DND-41 (cell line): ENCODE measurements around the gene DGKE.

Source experiments
- ATAC-seq: fragments of 200-7000 bp; cut with Tn5 transposase; 3 replicates; pipeline ENCODE4 v1.9.1; 2021; ENCODE audit warnings: low read depth; ENCODE audit not compliant: insufficient read depth
- DNase-seq: peaks from one replicate; pipeline ENCODE4 v3.0.0-alpha.2; 2020
- H2AFZ ChIP-seq: 2 replicates; pipeline ENCODE4 v1.6.0; 2012; ENCODE audit warnings: low read depth, low read length
- H3K27ac ChIP-seq: 2 replicates; pipeline ENCODE4 v1.5.1; 2012; ENCODE audit warnings: low read length, inconsistent platforms
- H3K27me3 ChIP-seq: fragments of 200-600 bp; sonication (generic); 2 replicates; pipeline ENCODE4 v1.6.0; 2012; ENCODE audit warnings: low read length, mild to moderate bottlenecking, inconsistent platforms; ENCODE audit not compliant: insufficient read depth, poor library complexity
- H3K36me3 ChIP-seq: 2 replicates; pipeline ENCODE4 v1.5.1; 2012; ENCODE audit warnings: low read length, inconsistent platforms; ENCODE audit not compliant: insufficient read depth
- H3K4me1 ChIP-seq: 2 replicates; pipeline ENCODE4 v1.5.1; 2012; ENCODE audit warnings: mild to moderate bottlenecking, low read length; ENCODE audit not compliant: insufficient read depth
- H3K4me2 ChIP-seq: 2 replicates; pipeline ENCODE4 v1.6.0; 2012; ENCODE audit warnings: mild to moderate bottlenecking, moderate library complexity, low read length, inconsistent platforms; ENCODE audit not compliant: insufficient read depth
- H3K4me3 ChIP-seq, 2 experiments: fragments of 200-600 bp in 1 of 2; shearing (Covaris generic) in 1 of 2; 2 replicates each; pipeline ENCODE4 v1.5.1; 2012 to 2016; ENCODE audit warnings: inconsistent platforms in 2 of 2, low read length in 2 of 2, mild to moderate bottlenecking in 2 of 2, low read depth in 1 of 2, moderate library complexity in 1 of 2
- H3K79me2 ChIP-seq: 2 replicates; pipeline ENCODE4 v1.6.0; 2012; ENCODE audit warnings: low read length, inconsistent platforms; ENCODE audit not compliant: insufficient read depth
- H3K9ac ChIP-seq: 2 replicates; pipeline ENCODE4 v1.6.0; 2012; ENCODE audit warnings: low read depth, mild to moderate bottlenecking, inconsistent platforms, low read length, moderate library complexity
- H3K9me3 ChIP-seq: 2 replicates; pipeline ENCODE4 v1.5.1; 2012; ENCODE audit warnings: low read length, moderate library complexity, mild to moderate bottlenecking, inconsistent platforms; ENCODE audit not compliant: insufficient read depth, severe bottlenecking
- H4K20me1 ChIP-seq: 2 replicates; pipeline ENCODE4 v1.6.0; 2012; ENCODE audit warnings: low read length; ENCODE audit not compliant: insufficient read depth
- EZH2 ChIP-seq: IDR thresholded peaks from 3 replicates; pipeline ENCODE4 v1.6.1; 2012; ENCODE audit warnings: borderline replicate concordance, low read depth, mild to moderate bottlenecking, moderate library complexity, low read length, inconsistent platforms; ENCODE audit not compliant: severe bottlenecking
- TF ChIP-seq, protein P1 (sequence below): IDR thresholded peaks from 2 replicates; pipeline ENCODE4 v1.5.1; 2012; ENCODE audit warnings: borderline replicate concordance, low read length, moderate library complexity, mild to moderate bottlenecking; ENCODE audit not compliant: poor library complexity, severe bottlenecking; ENCODE audit errors: extremely low read depth

The DGKE gene

GRCh38 chr17:56879280-56879679 lies 45.3 kb downstream of the DGKE start:
- Histone ChIP-seq H3K79me2 (no peaks in the 10 kb centered on the region), H3K36me3 (no peaks in the 10 kb centered on the region), H4K20me1 (no peaks in the 10 kb centered on the region), H3K27me3 (no peaks in the 10 kb centered on the region), H3K27ac (no peak overlapping the region), H3K4me1 (no peaks in the 10 kb centered on the region), H3K9ac (no peak overlapping the region), H2AFZ (no peak overlapping the region), H3K4me2 (no peak overlapping the region), H3K4me3 (no peak overlapping the region), H3K9me3 (no peaks in the 10 kb centered on the region)
- DNase-seq = no peak
- no peak for TF ChIP-seq EZH2
- TF ChIP-seq, protein P1, sequence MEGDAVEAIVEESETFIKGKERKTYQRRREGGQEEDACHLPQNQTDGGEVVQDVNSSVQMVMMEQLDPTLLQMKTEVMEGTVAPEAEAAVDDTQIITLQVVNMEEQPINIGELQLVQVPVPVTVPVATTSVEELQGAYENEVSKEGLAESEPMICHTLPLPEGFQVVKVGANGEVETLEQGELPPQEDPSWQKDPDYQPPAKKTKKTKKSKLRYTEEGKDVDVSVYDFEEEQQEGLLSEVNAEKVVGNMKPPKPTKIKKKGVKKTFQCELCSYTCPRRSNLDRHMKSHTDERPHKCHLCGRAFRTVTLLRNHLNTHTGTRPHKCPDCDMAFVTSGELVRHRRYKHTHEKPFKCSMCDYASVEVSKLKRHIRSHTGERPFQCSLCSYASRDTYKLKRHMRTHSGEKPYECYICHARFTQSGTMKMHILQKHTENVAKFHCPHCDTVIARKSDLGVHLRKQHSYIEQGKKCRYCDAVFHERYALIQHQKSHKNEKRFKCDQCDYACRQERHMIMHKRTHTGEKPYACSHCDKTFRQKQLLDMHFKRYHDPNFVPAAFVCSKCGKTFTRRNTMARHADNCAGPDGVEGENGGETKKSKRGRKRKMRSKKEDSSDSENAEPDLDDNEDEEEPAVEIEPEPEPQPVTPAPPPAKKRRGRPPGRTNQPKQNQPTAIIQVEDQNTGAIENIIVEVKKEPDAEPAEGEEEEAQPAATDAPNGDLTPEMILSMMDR = no peak
- ATAC-seq = no peak

GRCh38 chr17:56880133-56880532 lies 46.2 kb downstream of the DGKE start:
- no peak for ATAC-seq
- DNase-seq = no peak
- Histone ChIP-seq H3K79me2 (no peaks in the 10 kb centered on the region), H3K36me3 (no peaks in the 10 kb centered on the region; the same call in 1 of the 2 replicates), H3K27ac (no peak overlapping the region), H4K20me1 (no peaks in the 10 kb centered on the region), H3K27me3 (no peaks in the 10 kb centered on the region), H3K4me3 (no peak overlapping the region), H3K4me2 (no peak overlapping the region), H3K9ac (no peak overlapping the region), H3K9me3 (no peaks in the 10 kb centered on the region), H3K4me1 (no peaks in the 10 kb centered on the region), H2AFZ (no peak overlapping the region)
- no peak for TF ChIP-seq EZH2
- TF ChIP-seq, protein P1 = no peak

- Histone ChIP-seq H3K27ac (no peak overlapping the region), H3K9me3 (no peaks in the 10 kb centered on the region), H2AFZ (no peak overlapping the region), H3K36me3 (no peaks in the 10 kb centered on the region; the same call in 1 of the 2 replicates), H3K4me2 (no peak overlapping the region), H3K4me3 (no peak overlapping the region), H3K4me1 (no peaks in the 10 kb centered on the region), H3K9ac (no peak overlapping the region), H3K79me2 (no peaks in the 10 kb centered on the region), H3K27me3 (no peaks in the 10 kb centered on the region), H4K20me1 (no peaks in the 10 kb centered on the region)
- DNase-seq (no peak), ATAC-seq (no peak)
- TF ChIP-seq, protein P1 = no peak
- no peak for TF ChIP-seq EZH2
These were observed 46.6 kb downstream of the DGKE start for GRCh38 chr17:56880571-56880970.

- no peak overlapping the region for H3K4me2 ChIP-seq
These were observed 47.8 kb downstream of the DGKE start for GRCh38 chr17:56881685-56882295.

More at GRCh38 chr17:56881685-56882295, 47.8 kb downstream of the DGKE start:
- Histone ChIP-seq H2AFZ (no peak overlapping the region), H3K36me3 (peaks cover 3% of the 10 kb centered on the region; the same call in 1 of the 2 replicates), H3K27me3 (no peaks in the 10 kb centered on the region), H3K4me3 (no peak overlapping the region), H3K9ac (no peak overlapping the region), H3K27ac (no peak overlapping the region), H3K4me1 (no peaks in the 10 kb centered on the region), H4K20me1 (no peaks in the 10 kb centered on the region), H3K9me3 (no peaks in the 10 kb centered on the region), H3K79me2 (no peaks in the 10 kb centered on the region)
- no peak for ATAC-seq
- no peak for DNase-seq
- TF ChIP-seq, protein P1 = no peak
- no peak for TF ChIP-seq EZH2
